GM18502 (cell line): Measurements from ENCODE around the gene GON4L.
"Not testable (repeated sequence)": the region's sequence is repeated elsewhere in the genome, so short reads cannot be mapped to it uniquely, and the experiment has no call there.

Experiments used
- ATAC-seq: cut with Tn5 transposase; IDR thresholded peaks from one replicate; pipeline ENCODE4 v1.9.1; 2021; ENCODE audit warnings: mild to moderate bottlenecking; ENCODE audit not compliant: unreplicated experiment, poor library complexity

Gene GON4L

GRCh38 chr1:155759966-155760630 lies 96.9 kb downstream of the GON4L start:
- no peak for ATAC-seq

- not testable (repeated sequence) for ATAC-seq
Observed at GRCh38 chr1:155759017-155759416, 98.0 kb downstream of the GON4L start.

- ATAC-seq = not testable (repeated sequence)
Observed at GRCh38 chr1:155748141-155748540, 108.9 kb downstream of the GON4L start.

- ATAC-seq = not testable (repeated sequence)
Observed at GRCh38 chr1:155747586-155747985, 109.4 kb downstream of the GON4L start.

GRCh38 chr1:155745284-155746228 lies 111.5 kb downstream of the GON4L start:
- ATAC-seq = peak; percentile 90

GRCh38 chr1:155744711-155745283 lies 112.2 kb downstream of the GON4L start:
- ATAC-seq = no peak

- ATAC-seq = no peak
Observed at GRCh38 chr1:155741908-155742307, 115.1 kb downstream of the GON4L start.

GRCh38 chr1:155740995-155741394 lies 116.0 kb downstream of the GON4L start:
- no peak for ATAC-seq

GRCh38 chr1:155729031-155729898 lies 127.7 kb downstream of the GON4L start:
- no peak for ATAC-seq

- no peak for ATAC-seq
Observed at GRCh38 chr1:155725142-155725541, 131.9 kb downstream of the GON4L start.

GRCh38 chr1:155719703-155720102 lies 137.3 kb downstream of the GON4L start:
- ATAC-seq = no peak

- ATAC-seq = not testable (repeated sequence)
Observed at GRCh38 chr1:155718524-155719115, 138.4 kb downstream of the GON4L start.

- no peak for ATAC-seq
Observed at GRCh38 chr1:155717041-155717440, 140.0 kb downstream of the GON4L start.

GRCh38 chr1:155715777-155716176 lies 141.2 kb downstream of the GON4L start:
- no peak for ATAC-seq

- not testable (repeated sequence) for ATAC-seq
Observed at GRCh38 chr1:155715056-155715455, 142.0 kb downstream of the GON4L start.

- ATAC-seq = no peak
Observed at GRCh38 chr1:155713075-155713474, 143.9 kb downstream of the GON4L start.

- ATAC-seq = not testable (repeated sequence)
Observed at GRCh38 chr1:155712636-155713035, 144.4 kb downstream of the GON4L start.

- ATAC-seq = not testable (repeated sequence)
Observed at GRCh38 chr1:155711457-155711856, 145.6 kb downstream of the GON4L start.

GRCh38 chr1:155709391-155709790 lies 147.6 kb downstream of the GON4L start:
- no peak for ATAC-seq

GRCh38 chr1:155706139-155706538 lies 150.9 kb downstream of the GON4L start:
- no peak for ATAC-seq
